Esophagus squamous epithelium (tissue), 4 donors: ENCODE measurements around the gene COL16A1.

ENCODE experiments used
- POLR2A ChIP-seq, 4 donors: fragments of 450-650 bp; IDR thresholded peaks; one replicate each; pipeline ENCODE4 v1.6.1; 2017; ENCODE audit warnings: antibody characterized with exemption in 4 of 4, mild to moderate bottlenecking in 4 of 4, moderate library complexity in 3 of 4
- TF ChIP-seq, protein P1 (sequence below), 6 experiments: fragments of 450-650 bp in 4 of 6; fragments of 200-600 bp in 2 of 6; sonication (generic) in 2 of 6; IDR thresholded peaks; one replicate each; pipeline ENCODE4 v1.5.1; 2016 to 2019; ENCODE audit warnings: antibody characterized with exemption in 6 of 6, mild to moderate bottlenecking in 4 of 6, moderate library complexity in 4 of 6

- TF ChIP-seq, protein P1, sequence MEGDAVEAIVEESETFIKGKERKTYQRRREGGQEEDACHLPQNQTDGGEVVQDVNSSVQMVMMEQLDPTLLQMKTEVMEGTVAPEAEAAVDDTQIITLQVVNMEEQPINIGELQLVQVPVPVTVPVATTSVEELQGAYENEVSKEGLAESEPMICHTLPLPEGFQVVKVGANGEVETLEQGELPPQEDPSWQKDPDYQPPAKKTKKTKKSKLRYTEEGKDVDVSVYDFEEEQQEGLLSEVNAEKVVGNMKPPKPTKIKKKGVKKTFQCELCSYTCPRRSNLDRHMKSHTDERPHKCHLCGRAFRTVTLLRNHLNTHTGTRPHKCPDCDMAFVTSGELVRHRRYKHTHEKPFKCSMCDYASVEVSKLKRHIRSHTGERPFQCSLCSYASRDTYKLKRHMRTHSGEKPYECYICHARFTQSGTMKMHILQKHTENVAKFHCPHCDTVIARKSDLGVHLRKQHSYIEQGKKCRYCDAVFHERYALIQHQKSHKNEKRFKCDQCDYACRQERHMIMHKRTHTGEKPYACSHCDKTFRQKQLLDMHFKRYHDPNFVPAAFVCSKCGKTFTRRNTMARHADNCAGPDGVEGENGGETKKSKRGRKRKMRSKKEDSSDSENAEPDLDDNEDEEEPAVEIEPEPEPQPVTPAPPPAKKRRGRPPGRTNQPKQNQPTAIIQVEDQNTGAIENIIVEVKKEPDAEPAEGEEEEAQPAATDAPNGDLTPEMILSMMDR (IDR thresholded peaks at IDR 0.05): no peak
- no peak for TF ChIP-seq POLR2A (IDR thresholded peaks at IDR 0.05)
Measured at GRCh38 chr1:31652891-31653499, 50.8 kb downstream of the COL16A1 start.
